Activated naive CD8-positive, alpha-beta T cell treated with anti-CD3 and anti-CD28 coated beads, Interleukin-2, amount 10 ng/mL, durations not matched to agents 7 days and 5 days (primary cell): ENCODE data around the gene GRIP2. TPM values are rescaled to one million over a fixed set of nuclear protein-coding genes. Genes with fewer than 3 reads are reported as not detected.

Source experiments
- ATAC-seq: fragments of 150-1000 bp; cut with Tn5 transposase; one replicate; pipeline ENCODE4 v1.10.0; 2021; ENCODE audit warnings: low read depth, moderate library complexity
- POLR2A ChIA-PET: fragments of 350-600 bp; sonication (Branson Sonifier 250); formaldehyde crosslinking; loops from one replicate; lab custom pipeline; 2021; ENCODE audit warnings: antibody characterized with exemption; lab: Charles Lee
- DNase-seq: peaks from one replicate; pipeline ENCODE4 v3.0.0; 2021
- H3K27ac Mint-ChIP-seq: one replicate; pipeline ENCODE4 v1.8.0; 2022; ENCODE audit warnings: mild to moderate bottlenecking, mixed read lengths
- H3K27me3 Mint-ChIP-seq: one replicate; pipeline ENCODE4 v1.8.0; 2022; ENCODE audit warnings: mild to moderate bottlenecking, moderate library complexity, mixed read lengths
- H3K36me3 Mint-ChIP-seq: one replicate; pipeline ENCODE4 v1.8.0; 2021; ENCODE audit warnings: mild to moderate bottlenecking, mixed read lengths
- H3K4me1 Mint-ChIP-seq: one replicate; pipeline ENCODE4 v1.8.0; 2021; ENCODE audit warnings: mixed read lengths
- H3K4me3 Mint-ChIP-seq: one replicate; pipeline ENCODE4 v1.8.0; 2022; ENCODE audit warnings: mild to moderate bottlenecking, moderate library complexity, mixed read lengths
- H3K9me3 Mint-ChIP-seq: one replicate; pipeline ENCODE4 v1.8.0; 2021; ENCODE audit warnings: mixed read lengths
- total RNA-seq, 2 experiments: library from RNA; stranded (reverse); gene quantifications; one replicate each; pipeline ENCODE4 v1.2.3, GENCODE V29; 2021

GRIP2 gene
- total RNA-seq, 2 experiments from 2014 or later: not detected

GRCh38 chr3:14491396-14492190 lies 48.5 kb downstream of the GRIP2 start:
- POLR2A ChIA-PET: no interaction called here
- H3K36me3 Mint-ChIP-seq: no peaks in the 10 kb centered on the region
- no peaks in the 10 kb centered on the region for H3K9me3 Mint-ChIP-seq
- H3K27ac Mint-ChIP-seq: no peak overlapping the region
- peaks cover 2% of the 10 kb centered on the region for H3K4me1 Mint-ChIP-seq
- no peak for DNase-seq
- H3K4me3 Mint-ChIP-seq: no peak overlapping the region
- no peaks in the 10 kb centered on the region for H3K27me3 Mint-ChIP-seq
- ATAC-seq: no peak

- no peaks in the 10 kb centered on the region for H3K36me3 Mint-ChIP-seq
- DNase-seq (no peak), ATAC-seq (no peak)
- POLR2A ChIA-PET: no interaction called here
- H3K27ac Mint-ChIP-seq: no peak overlapping the region
- peaks cover 2% of the 10 kb centered on the region for H3K4me1 Mint-ChIP-seq
- no peak overlapping the region for H3K4me3 Mint-ChIP-seq
- H3K27me3 Mint-ChIP-seq: no peaks in the 10 kb centered on the region
- no peaks in the 10 kb centered on the region for H3K9me3 Mint-ChIP-seq
Measured at GRCh38 chr3:14490831-14491230, 49.3 kb downstream of the GRIP2 start.

- H3K4me1 Mint-ChIP-seq: peaks cover 2% of the 10 kb centered on the region
- H3K4me3 Mint-ChIP-seq: no peak overlapping the region
- DNase-seq: no peak
- POLR2A ChIA-PET: no interaction called here
- H3K27ac Mint-ChIP-seq: no peak overlapping the region
- H3K27me3 Mint-ChIP-seq: no peaks in the 10 kb centered on the region
- no peak for ATAC-seq
- H3K36me3 Mint-ChIP-seq: no peaks in the 10 kb centered on the region
- H3K9me3 Mint-ChIP-seq: no peaks in the 10 kb centered on the region
Measured at GRCh38 chr3:14490255-14490654, 49.9 kb downstream of the GRIP2 start.

DNA sequence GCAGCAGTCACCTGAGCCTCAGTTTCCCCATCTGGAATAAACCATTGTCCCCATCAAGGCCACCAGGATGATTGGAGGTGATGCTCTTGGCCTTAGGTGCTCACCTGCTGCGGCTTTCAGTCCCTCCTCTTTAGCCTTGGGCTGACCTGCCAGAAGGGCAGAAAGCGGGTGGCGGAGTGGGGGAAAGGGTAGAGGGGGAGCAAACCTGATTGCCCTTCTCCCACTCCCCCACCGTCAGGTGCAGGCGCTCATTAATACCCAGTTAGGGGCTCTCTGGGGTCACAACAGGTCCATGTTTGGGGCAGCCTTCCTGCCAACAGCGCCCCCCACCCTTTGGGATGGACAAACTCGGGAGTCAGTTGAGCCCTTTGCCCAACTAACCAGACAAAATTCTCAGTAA lies 50.5 kb downstream of the GRIP2 start:
- no peaks in the 10 kb centered on the region for H3K36me3 Mint-ChIP-seq
- H3K9me3 Mint-ChIP-seq: no peaks in the 10 kb centered on the region
- H3K4me3 Mint-ChIP-seq: no peak overlapping the region
- POLR2A ChIA-PET: interaction anchor here (1.1 kb wide), 1 partner anchor 87 kb away, joined by 3 read pairs; the partner anchor contains the start of gene SLC6A6
- no peaks in the 10 kb centered on the region for H3K27me3 Mint-ChIP-seq
- H3K27ac Mint-ChIP-seq: no peak overlapping the region
- no peak for DNase-seq
- no peak for ATAC-seq
- H3K4me1 Mint-ChIP-seq: peaks cover 2% of the 10 kb centered on the region

- POLR2A ChIA-PET: interaction anchor here (1.1 kb wide), 1 partner anchor 86 kb away, joined by 3 read pairs; the partner anchor contains the start of gene SLC6A6
- DNase-seq: no peak
Measured at GRCh38 chr3:14488286-14489041, 51.7 kb downstream of the GRIP2 start.

GRCh38 chr3:14487821-14488220 lies 52.3 kb downstream of the GRIP2 start:
- no peak overlapping the region for H3K4me3 Mint-ChIP-seq
- H3K36me3 Mint-ChIP-seq: peaks cover 1% of the 10 kb centered on the region
- no peaks in the 10 kb centered on the region for H3K27me3 Mint-ChIP-seq
- ATAC-seq: no peak
- no peaks in the 10 kb centered on the region for H3K9me3 Mint-ChIP-seq
- H3K27ac Mint-ChIP-seq: no peak overlapping the region
- POLR2A ChIA-PET: no interaction called here
- no peak for DNase-seq
- H3K4me1 Mint-ChIP-seq: peaks cover 2% of the 10 kb centered on the region

More at GRCh38 chr3:14488286-14489041, 51.7 kb downstream of the GRIP2 start:
- H3K9me3 Mint-ChIP-seq: no peaks in the 10 kb centered on the region
- H3K4me1 Mint-ChIP-seq: peaks cover 2% of the 10 kb centered on the region
- ATAC-seq: no peak
- no peak overlapping the region for H3K4me3 Mint-ChIP-seq
- no peaks in the 10 kb centered on the region for H3K27me3 Mint-ChIP-seq
- H3K27ac Mint-ChIP-seq: peak overlapping the region; percentile 65
- peaks cover 1% of the 10 kb centered on the region for H3K36me3 Mint-ChIP-seq

- Mint-ChIP-seq H3K9me3 (no peaks in the 10 kb centered on the region), H3K27ac (no peak overlapping the region), H3K4me1 (peaks cover 2% of the 10 kb centered on the region), H3K36me3 (peaks cover 1% of the 10 kb centered on the region), H3K27me3 (no peaks in the 10 kb centered on the region), H3K4me3 (no peak overlapping the region)
- POLR2A ChIA-PET: no interaction called here
- no peak for DNase-seq
- no peak for ATAC-seq
Measured at GRCh38 chr3:14487086-14487485, 53.1 kb downstream of the GRIP2 start.

DNA sequence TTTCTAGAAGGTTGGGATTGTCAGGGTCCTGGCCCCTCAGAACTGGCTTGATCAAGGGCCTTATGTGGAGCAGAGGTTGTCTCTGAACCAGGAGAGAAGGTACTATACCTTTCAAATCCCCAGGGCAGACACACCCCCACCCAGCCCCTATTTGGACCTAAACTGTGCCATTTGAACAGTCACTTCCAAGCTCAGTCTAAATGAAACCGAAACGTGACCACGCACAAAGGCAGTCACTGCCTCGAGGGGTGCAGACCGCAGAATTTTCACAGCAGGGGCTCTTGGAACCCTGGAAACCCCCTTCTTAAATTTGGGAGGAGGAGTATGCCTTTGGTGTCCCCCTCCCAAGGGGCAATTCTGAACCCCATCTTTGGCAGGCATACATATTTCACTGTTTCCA lies 53.7 kb downstream of the GRIP2 start:
- DNase-seq (no peak), ATAC-seq (no peak)
- Mint-ChIP-seq H3K36me3 (peaks cover 1% of the 10 kb centered on the region), H3K4me1 (peaks cover 2% of the 10 kb centered on the region), H3K4me3 (no peak overlapping the region), H3K27ac (no peak overlapping the region), H3K9me3 (no peaks in the 10 kb centered on the region), H3K27me3 (no peaks in the 10 kb centered on the region)
- POLR2A ChIA-PET: no interaction called here

GRCh38 chr3:14485981-14486380 lies 54.2 kb downstream of the GRIP2 start:
- Mint-ChIP-seq H3K27me3 (no peaks in the 10 kb centered on the region), H3K9me3 (no peaks in the 10 kb centered on the region), H3K4me3 (no peak overlapping the region), H3K36me3 (peaks cover 1% of the 10 kb centered on the region), H3K27ac (no peak overlapping the region), H3K4me1 (peaks cover 2% of the 10 kb centered on the region)
- DNase-seq (no peak), ATAC-seq (no peak)
- POLR2A ChIA-PET: no interaction called here

DNA sequence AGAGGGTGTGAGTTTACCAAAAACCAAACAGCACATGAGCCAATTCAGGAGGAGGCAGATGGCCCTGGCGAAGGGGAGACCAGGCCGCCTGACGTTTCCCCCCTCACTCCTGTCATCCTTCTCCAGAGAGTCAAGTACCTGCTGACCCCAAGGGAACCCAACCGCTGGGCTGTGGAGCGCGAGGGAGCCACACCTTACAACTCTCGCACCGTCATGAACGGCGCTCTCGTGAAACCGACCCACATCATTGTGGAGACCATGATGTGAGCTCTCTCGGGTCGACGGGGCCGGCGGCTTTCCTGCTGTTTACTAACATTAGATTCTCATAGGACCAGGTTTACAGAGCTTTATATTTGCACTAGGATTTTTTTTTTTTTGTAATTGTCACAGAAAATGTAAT lies 55.4 kb downstream of the GRIP2 start:
- peaks cover 1% of the 10 kb centered on the region for H3K36me3 Mint-ChIP-seq

DNA sequence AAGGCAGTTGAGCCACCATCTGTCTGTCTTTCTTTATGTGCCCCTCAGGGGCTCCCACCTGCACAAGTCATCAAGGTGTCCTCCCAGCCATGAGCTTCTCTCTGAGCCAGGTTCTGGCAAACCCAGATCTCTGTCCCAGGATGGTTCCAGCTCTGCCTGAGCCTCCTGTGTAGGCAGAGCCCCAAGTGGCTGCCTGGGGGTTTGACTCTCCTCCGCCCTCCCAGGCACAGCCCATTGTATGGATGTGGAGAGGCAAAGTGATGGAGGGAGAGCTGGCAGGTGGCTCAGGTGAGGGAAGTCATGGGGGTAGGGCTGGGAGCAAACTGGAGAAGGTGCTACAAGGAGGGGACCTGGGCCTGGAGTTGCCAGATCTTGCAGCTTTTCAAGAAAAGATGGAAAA lies 56.9 kb downstream of the GRIP2 start:
- peak overlapping the region; percentile 36 for H3K27ac Mint-ChIP-seq
- peaks cover 3% of the 10 kb centered on the region for H3K36me3 Mint-ChIP-seq
- no peak for ATAC-seq
- H3K4me3 Mint-ChIP-seq: no peak overlapping the region
- DNase-seq: no peak
- no peaks in the 10 kb centered on the region for H3K4me1 Mint-ChIP-seq
- POLR2A ChIA-PET: no interaction called here
- no peaks in the 10 kb centered on the region for H3K9me3 Mint-ChIP-seq
- no peaks in the 10 kb centered on the region for H3K27me3 Mint-ChIP-seq

More for the DNA sequence above, 55.4 kb downstream of the GRIP2 start:
- POLR2A ChIA-PET: no interaction called here
- H3K27me3 Mint-ChIP-seq: no peaks in the 10 kb centered on the region
- no peaks in the 10 kb centered on the region for H3K9me3 Mint-ChIP-seq
- no peaks in the 10 kb centered on the region for H3K4me1 Mint-ChIP-seq
- DNase-seq (no peak), ATAC-seq (no peak)
- H3K4me3 Mint-ChIP-seq: no peak overlapping the region
- H3K27ac Mint-ChIP-seq: no peak overlapping the region

DNA sequence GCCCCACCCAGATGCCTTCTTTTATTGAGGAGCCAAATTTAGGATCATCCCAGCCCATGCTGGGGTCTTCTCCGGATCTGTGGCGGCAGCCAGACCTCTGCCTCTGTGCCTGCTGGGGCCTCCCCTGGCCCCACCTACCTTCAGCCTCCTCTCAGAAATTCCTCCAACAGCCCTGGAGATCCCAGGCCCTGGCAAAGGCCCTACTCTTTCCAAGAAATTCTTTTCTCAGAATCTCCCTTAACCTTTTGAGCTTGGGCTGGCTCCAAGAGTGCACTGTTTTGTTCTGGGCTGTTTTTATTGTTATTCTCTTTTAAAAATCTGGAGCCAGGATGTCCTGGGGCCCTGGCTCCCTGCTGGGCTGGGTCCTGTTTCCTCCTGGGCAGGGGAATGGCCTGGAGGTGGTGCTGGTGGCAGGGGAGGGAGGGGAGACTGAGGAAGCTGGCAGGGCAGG lies 57.8 kb downstream of the GRIP2 start:
- Mint-ChIP-seq H3K27me3 (no peaks in the 10 kb centered on the region), H3K27ac (no peak overlapping the region), H3K36me3 (peaks cover 5% of the 10 kb centered on the region), H3K9me3 (no peaks in the 10 kb centered on the region), H3K4me1 (no peaks in the 10 kb centered on the region), H3K4me3 (no peak overlapping the region)
- POLR2A ChIA-PET: interaction anchor here (0.5 kb wide), 1 partner anchor 45 kb away, joined by 3 read pairs; no protein-coding TSS in a partner anchor
- ATAC-seq (no peak), DNase-seq (no peak)

GRCh38 chr3:14481646-14482036 lies 58.5 kb downstream of the GRIP2 start:
- POLR2A ChIA-PET: no interaction called here
- Mint-ChIP-seq H3K27ac (no peak overlapping the region), H3K9me3 (no peaks in the 10 kb centered on the region), H3K4me1 (no peaks in the 10 kb centered on the region), H3K27me3 (no peaks in the 10 kb centered on the region), H3K36me3 (peaks cover 5% of the 10 kb centered on the region), H3K4me3 (no peak overlapping the region)
- ATAC-seq: no peak
- no peak for DNase-seq
